HG03342 (cell line): ENCODE measurements around the gene LAMTOR1.

Source experiments
- ATAC-seq: cut with Tn5 transposase; IDR thresholded peaks from one replicate; pipeline ENCODE4 v1.9.1; 2021; ENCODE audit warnings: mild to moderate bottlenecking, moderate library complexity; ENCODE audit not compliant: unreplicated experiment

The LAMTOR1 gene

DNA sequence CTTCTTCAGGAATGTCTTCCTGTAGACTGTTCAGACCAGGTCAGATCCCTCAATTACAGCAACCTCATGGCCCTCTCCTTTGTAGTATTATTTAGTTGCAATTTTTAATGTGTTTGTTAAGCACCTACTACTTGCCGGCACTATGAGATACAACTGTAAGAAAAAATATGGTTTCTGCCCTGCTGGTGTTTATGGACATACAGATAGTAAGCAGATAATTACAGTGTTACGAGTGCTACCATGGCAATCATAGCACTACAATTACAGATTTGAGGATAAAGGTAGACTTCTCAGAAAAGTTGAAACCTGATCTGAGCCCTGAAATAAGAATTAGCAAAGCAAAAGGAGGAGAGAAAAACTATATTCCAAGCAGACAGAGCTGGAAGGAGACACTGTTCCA, 19.7 kb downstream of the LAMTOR1 start:
- ATAC-seq: no peak

DNA sequence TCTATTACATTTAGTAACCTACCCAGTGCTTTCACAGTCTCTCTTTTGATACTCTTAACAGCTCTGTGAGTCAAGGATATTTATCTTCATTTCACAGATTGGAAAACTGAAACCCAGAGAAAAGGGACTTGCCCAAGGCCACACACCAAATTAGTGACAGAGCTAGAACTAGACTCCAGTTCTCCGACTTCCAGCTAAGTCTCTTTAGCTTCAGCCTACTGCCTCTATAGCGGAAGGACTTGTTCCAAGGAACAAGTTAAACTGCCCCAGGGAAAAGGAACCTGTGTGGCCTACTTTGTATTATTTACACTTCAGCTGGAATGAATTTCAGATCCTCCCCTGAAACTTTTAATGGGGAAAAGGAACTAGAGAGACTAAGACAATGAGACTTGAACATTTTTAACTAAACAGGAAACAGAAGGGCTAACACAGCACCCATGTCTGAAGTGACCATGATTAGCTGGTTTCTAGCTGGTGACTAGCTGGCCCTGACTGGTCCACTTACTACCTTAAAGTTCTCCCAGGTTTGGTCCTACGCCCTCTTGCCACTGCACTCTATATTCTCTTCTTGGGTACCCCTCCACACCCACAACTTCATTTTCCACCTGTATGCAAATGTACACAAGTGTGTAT, 21.2 kb downstream of the LAMTOR1 start:
- no peak for ATAC-seq

GRCh38 chr11:72081184-72081644, 21.9 kb downstream of the LAMTOR1 start:
- ATAC-seq: no peak

GRCh38 chr11:72080326-72081183, 22.5 kb downstream of the LAMTOR1 start, which contains the start of the genes LRRC51 and NUMA1:
TSS of gene LRRC51 (plus strand) at chr11:72080850. CDS start at chr11:72089084, 8,234 bp downstream.
TSS of gene NUMA1 (minus strand) at chr11:72080542. CDS start at chr11:72035943, 44,599 bp downstream.
- peak; percentile 84 for ATAC-seq

DNA sequence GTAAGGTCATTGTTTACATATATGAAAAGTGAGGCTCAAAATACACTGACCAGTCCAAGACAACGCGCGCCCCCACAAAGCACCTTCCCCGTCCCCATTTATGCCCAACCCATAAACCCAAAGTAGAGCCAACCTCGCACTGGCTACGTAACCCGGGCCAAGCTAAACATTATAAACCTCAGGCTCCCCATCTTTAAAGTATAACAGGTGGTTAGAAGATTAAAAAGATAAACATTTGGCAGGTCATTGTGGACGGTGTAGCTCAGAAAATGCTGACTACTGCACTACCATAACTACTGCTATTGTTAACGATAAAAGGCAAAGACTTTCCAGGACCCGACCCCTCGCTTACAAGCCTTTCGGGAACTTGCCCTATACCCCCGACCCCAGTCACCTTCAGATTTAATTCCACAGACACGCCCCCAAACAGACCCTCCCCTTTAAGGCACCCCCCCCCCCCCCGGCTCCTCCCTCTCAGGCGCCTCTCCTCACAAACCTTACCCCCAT, 23.2 kb downstream of the LAMTOR1 start:
- ATAC-seq: no peak

DNA sequence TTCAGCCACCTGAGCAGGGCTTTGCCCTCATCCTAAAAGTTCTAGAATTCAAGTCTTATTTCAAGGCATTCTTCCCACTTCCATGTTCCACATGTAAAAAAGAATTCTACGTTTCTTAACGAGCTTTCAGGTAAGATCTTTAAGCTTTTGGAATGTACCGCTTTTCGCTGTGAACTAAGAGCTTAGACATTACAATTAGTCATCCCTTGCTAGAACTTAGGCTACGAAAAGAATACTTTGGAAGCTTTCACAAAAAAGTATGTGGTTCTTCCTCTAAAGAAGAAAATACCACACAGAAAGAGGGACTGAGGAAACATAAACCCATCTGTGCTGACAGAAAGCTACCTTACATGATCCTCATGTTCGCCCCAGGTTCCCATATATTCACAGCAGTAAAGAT, 24.6 kb downstream of the LAMTOR1 start:
- ATAC-seq: no peak

DNA sequence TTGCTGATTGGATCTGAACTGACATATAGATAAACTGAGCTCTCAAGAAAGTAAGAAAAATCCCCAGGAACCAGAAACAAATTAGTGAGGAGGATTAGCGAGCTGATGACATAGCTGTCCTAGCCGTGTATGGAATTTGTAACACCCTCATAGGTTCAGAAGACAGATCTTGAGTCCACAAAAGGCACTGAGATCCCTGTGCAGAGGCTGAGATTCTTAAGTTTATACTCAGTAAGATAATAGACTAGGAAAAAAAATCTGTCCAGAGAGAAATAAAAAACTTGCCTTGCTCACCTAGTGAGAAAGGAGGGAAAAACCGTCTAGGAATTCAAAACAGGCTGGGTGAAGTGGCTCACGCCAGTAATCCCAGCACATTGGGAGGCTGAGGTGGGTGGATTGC, 27.3 kb downstream of the LAMTOR1 start:
- ATAC-seq: no peak

GRCh38 chr11:72075109-72075508, 28.0 kb downstream of the LAMTOR1 start:
- no peak for ATAC-seq

GRCh38 chr11:72072348-72072747, 30.7 kb downstream of the LAMTOR1 start:
- no peak for ATAC-seq

DNA sequence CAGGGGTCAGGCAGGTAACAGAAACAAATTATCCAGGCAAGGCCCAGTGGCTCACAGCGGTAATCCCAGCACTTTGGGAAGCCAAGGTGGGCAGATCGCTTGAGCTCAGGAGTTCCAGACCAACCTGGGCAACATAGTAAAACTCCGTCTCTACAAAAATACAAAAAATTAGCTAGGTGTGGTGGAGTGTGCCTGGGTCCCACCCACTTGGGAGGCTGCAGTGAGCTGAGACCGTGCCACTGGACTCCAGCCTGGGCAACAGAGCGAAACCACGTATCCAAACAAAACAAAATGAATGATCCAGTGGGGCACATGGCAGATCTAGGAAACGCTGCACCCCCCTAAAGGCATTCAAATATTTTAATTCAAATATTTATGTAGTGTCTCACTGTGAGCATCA, 32.6 kb downstream of the LAMTOR1 start:
- no peak for ATAC-seq

DNA sequence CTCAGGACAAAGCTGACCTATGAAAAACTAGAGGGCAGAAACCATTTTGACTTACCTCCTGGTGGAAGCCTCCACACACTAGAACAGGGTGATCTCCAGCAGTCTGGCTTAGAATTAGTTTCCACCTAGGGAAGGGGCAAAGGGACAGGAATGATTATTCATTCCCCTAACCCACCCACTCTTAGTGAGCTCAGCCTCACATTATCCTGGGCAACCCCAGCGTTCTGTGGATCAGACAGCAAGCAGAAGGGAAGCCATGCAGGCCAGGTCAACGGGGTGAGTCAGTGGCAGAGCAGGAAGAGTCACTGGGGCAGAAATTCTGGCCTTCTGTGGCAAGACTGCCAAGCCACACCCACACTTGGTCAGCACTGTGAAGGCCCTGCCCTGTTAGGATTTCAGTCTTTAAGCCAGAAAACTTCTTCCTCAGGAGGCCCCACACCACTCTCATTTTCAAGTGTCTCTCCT, 33.3 kb downstream of the LAMTOR1 start:
- no peak for ATAC-seq

- ATAC-seq: no peak
Observed at GRCh38 chr11:72069200-72069599, 33.9 kb downstream of the LAMTOR1 start.

GRCh38 chr11:72067676-72068075, 35.4 kb downstream of the LAMTOR1 start:
- no peak for ATAC-seq

GRCh38 chr11:72067266-72067665, 35.8 kb downstream of the LAMTOR1 start:
- no peak for ATAC-seq

GRCh38 chr11:72066855-72067254, 36.2 kb downstream of the LAMTOR1 start:
- ATAC-seq: no peak

- ATAC-seq: no peak
Observed at GRCh38 chr11:72061739-72062396, 41.2 kb downstream of the LAMTOR1 start.

DNA sequence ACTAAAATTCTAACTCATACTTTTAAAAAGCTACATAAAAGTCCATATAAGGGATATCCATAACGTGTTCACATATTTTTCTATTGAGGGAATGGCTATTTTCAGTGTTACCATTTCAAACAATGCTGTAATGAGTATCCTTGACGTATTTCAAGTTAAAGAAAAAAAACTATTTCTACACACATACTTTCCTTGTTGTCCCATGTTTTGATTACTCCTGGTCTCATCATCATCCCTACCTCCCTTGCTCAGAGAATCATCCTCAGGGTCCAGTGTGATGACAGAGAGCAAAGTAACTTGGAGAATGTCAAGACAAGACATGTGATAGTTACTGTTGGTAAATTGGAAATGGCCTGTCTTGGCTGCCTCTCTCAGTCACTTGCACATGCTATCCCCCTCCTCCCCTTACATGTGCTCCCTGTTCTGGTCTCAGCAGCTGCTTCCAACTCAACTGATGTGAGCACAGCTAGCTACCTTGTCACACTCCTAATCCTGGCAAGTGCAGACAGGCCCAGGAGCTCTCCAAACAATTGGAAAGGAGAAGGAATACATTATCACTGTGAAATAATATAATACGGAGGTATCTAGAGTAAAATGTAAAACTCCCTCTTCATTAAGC, 44.6 kb downstream of the LAMTOR1 start:
- no peak for ATAC-seq

- ATAC-seq: no peak
Observed at GRCh38 chr11:72048766-72049460, 54.2 kb downstream of the LAMTOR1 start.
